HL-60 (cell line): ENCODE results near the gene DCAF15.
"Not testable (repeated sequence)": the region's sequence is repeated elsewhere in the genome, so short reads cannot be mapped to it uniquely, and the experiment has no call there.

Experiments used
- DNase-seq, 2 experiments: peaks; one replicate each; pipeline ENCODE4 v3.0.0-alpha.2; 2010 to 2020; ENCODE audit warnings: low read depth in 1 of 2, low spot score in 1 of 2
- H3K27ac ChIP-seq: fragments of 250-450 bp; sonication (Bioruptor Pico); replicated peaks from 2 replicates; pipeline ENCODE4 v1.5.1; 2020; ENCODE audit warnings: mild to moderate bottlenecking, moderate library complexity
- H3K27me3 ChIP-seq: fragments of 250-450 bp; sonication (Bioruptor Pico); 2 replicates; pipeline ENCODE4 v1.5.1; 2021; ENCODE audit warnings: mild to moderate bottlenecking, moderate library complexity; ENCODE audit not compliant: insufficient read depth, poor library complexity, severe bottlenecking
- H3K4me3 ChIP-seq: replicated peaks from 2 replicates; pipeline ENCODE4 v1.5.1; 2011; ENCODE audit warnings: mild to moderate bottlenecking, control low read depth, low read length; ENCODE audit not compliant: insufficient read depth
- GABPA ChIP-seq: IDR thresholded peaks from 2 replicates; pipeline ENCODE4 v1.6.1; 2012; ENCODE audit warnings: low read depth
- POLR2AphosphoS5 ChIP-seq: IDR thresholded peaks from 2 replicates; pipeline ENCODE4 v1.6.1; 2012; ENCODE audit warnings: low read depth
- SPI1 ChIP-seq: IDR thresholded peaks from 2 replicates; pipeline ENCODE4 v1.6.1; 2012; ENCODE audit warnings: low read depth, mild to moderate bottlenecking, borderline replicate concordance
- TF ChIP-seq, protein P1 (sequence below): IDR thresholded peaks from one replicate; pipeline ENCODE4 v1.5.1; 2011; ENCODE audit warnings: low read length, control low read depth, inconsistent platforms; ENCODE audit not compliant: insufficient read depth
- TF ChIP-seq, protein P2 (sequence below): IDR thresholded peaks from 2 replicates; pipeline ENCODE4 v1.6.1; 2012; ENCODE audit warnings: low read depth; ENCODE audit not compliant: insufficient replicate concordance

DCAF15 gene

DNA sequence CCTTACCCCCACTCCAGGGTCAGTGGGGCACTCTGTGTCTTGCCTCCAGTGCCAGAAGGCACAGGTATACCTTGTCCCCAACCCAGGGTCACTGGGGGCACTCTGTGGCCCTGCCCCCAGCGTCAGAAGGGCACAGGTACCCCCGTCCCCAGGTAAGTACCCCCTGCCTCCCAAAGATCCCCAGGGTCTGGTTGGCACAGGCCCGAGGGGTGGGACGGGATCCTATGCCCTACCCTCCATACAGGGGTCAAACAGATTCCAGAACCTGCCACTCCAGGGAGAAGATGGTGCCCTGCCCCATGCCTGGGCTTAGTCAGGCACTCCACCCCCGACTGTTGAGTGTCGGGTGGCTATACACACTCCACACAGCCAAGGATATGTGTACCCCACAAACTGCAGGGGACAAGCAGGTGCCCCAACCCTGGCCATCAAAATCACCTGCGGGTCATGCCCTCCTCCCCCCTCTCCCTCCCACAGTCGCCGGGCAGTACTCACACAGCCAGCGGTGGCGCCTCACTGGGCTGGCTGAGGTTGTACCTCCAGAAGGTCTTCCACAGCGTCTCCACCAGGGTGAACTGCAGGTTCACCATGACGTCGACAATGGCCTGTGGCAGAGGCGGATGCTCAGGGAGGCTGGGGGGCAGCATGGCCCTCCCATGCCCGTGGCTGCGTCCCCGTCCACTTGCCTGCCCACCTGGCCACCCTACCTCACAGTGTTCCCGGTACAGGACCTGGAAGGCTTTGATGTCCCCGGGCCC, 13.8 kb downstream of the DCAF15 start:
- no peaks in the 10 kb centered on the region for H3K27me3 ChIP-seq
- DNase-seq, result no peak
- no peak for TF ChIP-seq GABPA
- TF ChIP-seq SPI1, result no peak
- H3K27ac ChIP-seq, result no peak overlapping the region
- H3K4me3 ChIP-seq, result no peak overlapping the region

DNA sequence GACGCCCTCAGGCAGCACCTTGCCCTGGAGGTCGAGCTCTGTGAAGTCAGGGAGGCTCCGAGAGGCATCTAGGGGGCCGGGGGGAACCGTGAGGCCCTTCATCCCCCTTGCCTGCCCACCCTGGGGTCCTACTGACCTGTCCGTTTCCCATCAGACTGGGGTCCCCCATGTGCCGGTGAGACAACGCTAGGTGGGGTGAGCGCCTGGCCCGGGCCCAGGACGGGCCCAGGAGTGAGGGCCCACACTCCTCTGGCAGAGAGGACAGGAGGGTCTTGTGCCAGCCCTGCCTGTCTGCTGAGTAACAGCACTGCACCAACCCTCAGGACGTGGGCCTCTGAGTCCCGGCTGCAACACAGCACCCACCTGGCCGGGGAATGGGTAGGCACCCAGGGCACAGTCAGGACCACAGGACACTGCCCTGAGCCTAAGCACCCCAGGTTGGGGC, 14.4 kb downstream of the DCAF15 start:
- TF ChIP-seq, protein P1, sequence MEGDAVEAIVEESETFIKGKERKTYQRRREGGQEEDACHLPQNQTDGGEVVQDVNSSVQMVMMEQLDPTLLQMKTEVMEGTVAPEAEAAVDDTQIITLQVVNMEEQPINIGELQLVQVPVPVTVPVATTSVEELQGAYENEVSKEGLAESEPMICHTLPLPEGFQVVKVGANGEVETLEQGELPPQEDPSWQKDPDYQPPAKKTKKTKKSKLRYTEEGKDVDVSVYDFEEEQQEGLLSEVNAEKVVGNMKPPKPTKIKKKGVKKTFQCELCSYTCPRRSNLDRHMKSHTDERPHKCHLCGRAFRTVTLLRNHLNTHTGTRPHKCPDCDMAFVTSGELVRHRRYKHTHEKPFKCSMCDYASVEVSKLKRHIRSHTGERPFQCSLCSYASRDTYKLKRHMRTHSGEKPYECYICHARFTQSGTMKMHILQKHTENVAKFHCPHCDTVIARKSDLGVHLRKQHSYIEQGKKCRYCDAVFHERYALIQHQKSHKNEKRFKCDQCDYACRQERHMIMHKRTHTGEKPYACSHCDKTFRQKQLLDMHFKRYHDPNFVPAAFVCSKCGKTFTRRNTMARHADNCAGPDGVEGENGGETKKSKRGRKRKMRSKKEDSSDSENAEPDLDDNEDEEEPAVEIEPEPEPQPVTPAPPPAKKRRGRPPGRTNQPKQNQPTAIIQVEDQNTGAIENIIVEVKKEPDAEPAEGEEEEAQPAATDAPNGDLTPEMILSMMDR, result no peak
- TF ChIP-seq, protein P2, sequence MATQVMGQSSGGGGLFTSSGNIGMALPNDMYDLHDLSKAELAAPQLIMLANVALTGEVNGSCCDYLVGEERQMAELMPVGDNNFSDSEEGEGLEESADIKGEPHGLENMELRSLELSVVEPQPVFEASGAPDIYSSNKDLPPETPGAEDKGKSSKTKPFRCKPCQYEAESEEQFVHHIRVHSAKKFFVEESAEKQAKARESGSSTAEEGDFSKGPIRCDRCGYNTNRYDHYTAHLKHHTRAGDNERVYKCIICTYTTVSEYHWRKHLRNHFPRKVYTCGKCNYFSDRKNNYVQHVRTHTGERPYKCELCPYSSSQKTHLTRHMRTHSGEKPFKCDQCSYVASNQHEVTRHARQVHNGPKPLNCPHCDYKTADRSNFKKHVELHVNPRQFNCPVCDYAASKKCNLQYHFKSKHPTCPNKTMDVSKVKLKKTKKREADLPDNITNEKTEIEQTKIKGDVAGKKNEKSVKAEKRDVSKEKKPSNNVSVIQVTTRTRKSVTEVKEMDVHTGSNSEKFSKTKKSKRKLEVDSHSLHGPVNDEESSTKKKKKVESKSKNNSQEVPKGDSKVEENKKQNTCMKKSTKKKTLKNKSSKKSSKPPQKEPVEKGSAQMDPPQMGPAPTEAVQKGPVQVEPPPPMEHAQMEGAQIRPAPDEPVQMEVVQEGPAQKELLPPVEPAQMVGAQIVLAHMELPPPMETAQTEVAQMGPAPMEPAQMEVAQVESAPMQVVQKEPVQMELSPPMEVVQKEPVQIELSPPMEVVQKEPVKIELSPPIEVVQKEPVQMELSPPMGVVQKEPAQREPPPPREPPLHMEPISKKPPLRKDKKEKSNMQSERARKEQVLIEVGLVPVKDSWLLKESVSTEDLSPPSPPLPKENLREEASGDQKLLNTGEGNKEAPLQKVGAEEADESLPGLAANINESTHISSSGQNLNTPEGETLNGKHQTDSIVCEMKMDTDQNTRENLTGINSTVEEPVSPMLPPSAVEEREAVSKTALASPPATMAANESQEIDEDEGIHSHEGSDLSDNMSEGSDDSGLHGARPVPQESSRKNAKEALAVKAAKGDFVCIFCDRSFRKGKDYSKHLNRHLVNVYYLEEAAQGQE, result no peak
- no peak for TF ChIP-seq SPI1
- no peak for TF ChIP-seq POLR2AphosphoS5
- TF ChIP-seq GABPA, result no peak
- Histone ChIP-seq H3K27ac (no peak overlapping the region), H3K27me3 (no peaks in the 10 kb centered on the region), H3K4me3 (no peak overlapping the region)
- DNase-seq, result no peak

DNA sequence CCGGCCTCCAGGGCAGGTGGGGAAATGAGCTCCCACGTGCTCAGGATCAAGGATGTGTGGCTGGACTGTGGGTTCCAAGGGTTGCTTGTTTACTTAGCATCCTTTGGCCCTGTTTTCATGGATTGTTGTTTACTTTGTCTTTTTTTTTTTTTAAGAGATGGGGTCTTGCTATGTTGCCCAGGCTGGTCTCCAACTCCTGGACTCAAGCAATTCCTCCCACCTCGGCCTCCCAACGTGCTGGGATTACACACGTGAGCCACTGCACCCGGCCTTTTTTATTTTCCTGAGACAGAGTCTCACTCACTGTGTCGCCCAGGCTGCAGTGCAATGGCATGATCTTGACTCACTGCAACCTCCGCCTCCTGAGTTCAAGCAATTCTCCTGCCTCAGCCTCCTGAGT, 14.9 kb downstream of the DCAF15 start:
- H3K4me3 ChIP-seq, H3K27ac ChIP-seq, DNase-seq, H3K27me3 ChIP-seq: not testable (repeated sequence)

DNA sequence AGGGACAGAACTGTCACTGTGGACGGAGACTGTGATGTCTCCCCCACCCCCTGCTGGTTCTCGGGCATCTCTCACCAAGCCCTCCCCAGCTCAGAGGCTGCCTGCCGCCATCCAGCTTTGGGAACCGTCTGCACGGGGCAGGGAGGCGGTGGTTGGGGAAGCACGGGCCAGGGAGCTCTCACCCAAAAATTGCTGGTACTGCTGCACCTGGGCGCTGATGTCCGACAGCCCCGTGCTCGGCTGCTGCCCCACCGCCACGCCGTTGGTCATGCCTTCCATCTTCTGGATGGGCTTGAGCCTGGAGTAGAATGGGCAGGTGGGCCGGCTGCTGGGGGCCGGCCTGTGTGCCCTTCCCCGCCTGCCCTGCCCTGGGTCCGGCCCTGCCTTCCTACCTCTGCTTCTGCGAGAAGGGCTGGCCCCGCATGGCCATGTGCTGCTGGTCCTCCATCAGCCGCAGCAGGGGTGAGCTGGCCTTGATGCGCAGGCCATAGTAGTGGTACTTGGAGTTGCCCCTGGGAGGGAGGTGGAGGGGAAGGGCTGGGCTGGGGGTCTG, 16.1 kb downstream of the DCAF15 start:
- DNase-seq, result no peak
- H3K27ac ChIP-seq, result no peak overlapping the region
- no peak overlapping the region for H3K4me3 ChIP-seq
- no peaks in the 10 kb centered on the region for H3K27me3 ChIP-seq
- TF ChIP-seq POLR2AphosphoS5, result no peak
- TF ChIP-seq, protein P1, result no peak
- TF ChIP-seq SPI1, result no peak
- TF ChIP-seq, protein P2, result no peak
- no peak for TF ChIP-seq GABPA

DNA sequence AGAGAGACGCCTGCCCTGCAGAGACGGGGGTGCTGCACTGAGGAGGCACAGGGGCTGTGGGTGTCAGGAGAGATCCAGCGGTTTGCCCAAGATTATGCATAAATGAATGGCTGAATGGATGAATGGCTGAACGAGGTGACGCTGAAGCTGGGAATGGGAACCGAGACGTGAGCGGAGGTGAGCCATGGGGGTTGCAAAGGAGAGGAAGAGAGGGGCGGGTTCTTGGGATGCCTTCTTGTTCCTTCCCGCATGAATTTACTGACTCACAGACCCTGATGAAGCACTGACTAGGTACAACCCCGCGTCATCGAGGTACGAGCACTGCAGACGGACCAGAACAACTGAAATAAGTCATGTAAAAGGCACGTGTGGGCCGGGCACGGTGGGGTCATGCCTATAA, 16.7 kb downstream of the DCAF15 start:
- Histone ChIP-seq H3K27me3 (no peaks in the 10 kb centered on the region), H3K27ac (no peak overlapping the region), H3K4me3 (no peak overlapping the region)
- no peak for DNase-seq
- TF ChIP-seq POLR2AphosphoS5, result no peak
- TF ChIP-seq, protein P1, result no peak
- TF ChIP-seq SPI1, result no peak
- TF ChIP-seq GABPA, result no peak
- TF ChIP-seq, protein P2, result no peak
